ENCODE measurements around the gene NSFL1C. TPM values are rescaled to one million over a fixed set of nuclear protein-coding genes. Genes with fewer than 3 reads are reported as not detected.

The NSFL1C gene
- polyA plus RNA-seq, 1 of the 3 experiments (the other 2 are of a cell fraction), result 45.9 TPM

DNA sequence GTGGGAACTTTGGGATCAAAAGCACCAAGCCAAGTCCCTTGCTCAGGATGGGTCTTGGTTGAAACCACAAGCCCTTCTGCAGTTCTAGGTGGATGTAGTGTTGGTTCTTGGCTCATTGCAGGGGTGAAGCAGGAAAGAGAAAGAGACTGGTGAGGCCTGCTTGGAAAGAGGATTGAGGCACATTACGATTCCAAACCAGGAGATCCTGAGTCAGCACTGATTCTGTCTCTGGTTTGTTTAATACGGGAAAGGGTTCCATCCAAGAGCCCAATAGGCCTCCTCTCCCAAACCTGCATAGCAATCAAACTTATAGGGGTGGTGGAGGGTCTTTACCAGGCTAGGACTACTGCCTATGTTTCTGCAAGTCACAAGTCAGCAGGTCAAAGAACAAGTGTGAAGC, 24.3 kb downstream of the NSFL1C start:
- H3K9me3 ChIP-seq, result no peaks in the 10 kb centered on the region
- no peaks in the 10 kb centered on the region for H4K20me1 ChIP-seq (ENCODE audit: insufficient read depth)
- H3K9me2 ChIP-seq, result no peaks in the 10 kb centered on the region
- H3K36me3 ChIP-seq (replicated peaks in 1 of 2; ENCODE audit: control insufficient read depth in 1 of 2, insufficient read depth in 2 of 2, low read length in 1 of 2), result peaks cover 42 to 62% of the 10 kb centered on the region in 2 experiments
- CTCF ChIA-PET, result no interaction called here
- no peak overlapping the region for H3K9ac ChIP-seq
- H3K79me2 ChIP-seq (ENCODE audit: insufficient read depth), result no peaks in the 10 kb centered on the region
- H3F3A ChIP-seq (replicated peaks; ENCODE audit: insufficient read depth), result no peaks in the 10 kb centered on the region
- TF ChIP-seq RFX5 (IDR thresholded peaks at IDR 0.05; ENCODE audit: low read length) (no peak), IRF3 (IDR thresholded peaks at IDR 0.05; ENCODE audit: low read depth, low read length) (no peak), NFIC (IDR thresholded peaks at IDR 0.05; ENCODE audit: borderline replicate concordance) (no peak), SMC3 (IDR thresholded peaks at IDR 0.05; ENCODE audit: low read depth, low read length) (no peak), ELF1 (IDR thresholded peaks at IDR 0.05) (no peak), MXI1 (IDR thresholded peaks at IDR 0.05; ENCODE audit: low read depth, low read length) (no peak), RAD21 (IDR thresholded peaks at IDR 0.05; ENCODE audit: low read length) (no peak), GABPA (IDR thresholded peaks at IDR 0.05; ENCODE audit: low read depth) (no peak), RXRA (IDR thresholded peaks at IDR 0.05; ENCODE audit: borderline replicate concordance, low read depth) (no peak)
- TF ChIP-seq, protein P1, sequence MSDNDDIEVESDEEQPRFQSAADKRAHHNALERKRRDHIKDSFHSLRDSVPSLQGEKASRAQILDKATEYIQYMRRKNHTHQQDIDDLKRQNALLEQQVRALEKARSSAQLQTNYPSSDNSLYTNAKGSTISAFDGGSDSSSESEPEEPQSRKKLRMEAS (IDR thresholded peaks at IDR 0.05; ENCODE audit: low read depth), result no peak
- no peaks in the 10 kb centered on the region for H3K4me1 ChIP-seq (ENCODE audit: control insufficient read depth in 1 of 2, insufficient read depth in 2 of 2, low read depth in 1 of 2, low read length in 1 of 2)
- H3K4me3 ChIP-seq (ENCODE audit: low read depth in 2 of 2, low read length in 1 of 2), result no peak overlapping the region
- no peak overlapping the region for H2AFZ ChIP-seq (ENCODE audit: low read depth)
- no peak for DNase-seq
- POLR2A ChIA-PET, result no interaction called here
- H3K4me2 ChIP-seq, result no peak overlapping the region
- H3K27ac ChIP-seq (ENCODE audit: low read depth in 2 of 2, low read length in 1 of 2), result no peak overlapping the region
- WGBS (ENCODE audit: low lambda C conversion rate), result 90% methylated on average over 2 of the region's 2 CpGs
- H3K27me3 ChIP-seq (ENCODE audit: insufficient read depth), result no peaks in the 10 kb centered on the region

- Histone ChIP-seq H3K36me3 (replicated peaks in 1 of 2; ENCODE audit: control insufficient read depth in 1 of 2, insufficient read depth in 2 of 2, low read length in 1 of 2) (peaks cover 30 to 51% of the 10 kb centered on the region in 2 experiments), H3K27ac (ENCODE audit: low read depth in 2 of 2, low read length in 1 of 2) (no peak overlapping the region), H3K4me3 (ENCODE audit: low read depth in 2 of 2, low read length in 1 of 2) (no peak overlapping the region), H2AFZ (ENCODE audit: low read depth) (no peak overlapping the region), H3K9ac (no peak overlapping the region), H4K20me1 (ENCODE audit: insufficient read depth) (no peaks in the 10 kb centered on the region), H3K9me3 (no peaks in the 10 kb centered on the region), H3K4me2 (no peak overlapping the region), H3K4me1 (ENCODE audit: control insufficient read depth in 1 of 2, insufficient read depth in 2 of 2, low read depth in 1 of 2, low read length in 1 of 2) (no peaks in the 10 kb centered on the region), H3K79me2 (ENCODE audit: insufficient read depth) (no peaks in the 10 kb centered on the region), H3K9me2 (no peaks in the 10 kb centered on the region), H3K27me3 (ENCODE audit: insufficient read depth) (no peaks in the 10 kb centered on the region), H3F3A (replicated peaks; ENCODE audit: insufficient read depth) (no peaks in the 10 kb centered on the region)
- ChIA-PET POLR2A (no interaction called here), CTCF (interaction anchor here (1.1 to 1.2 kb wide), 2 partner anchors 125 to 333 kb away, joined by 3 read pairs; no protein-coding TSS in a partner anchor)
- no peak for TF ChIP-seq SIN3A (IDR thresholded peaks at IDR 0.05; ENCODE audit: borderline replicate concordance, low read depth, low read length)
- TF ChIP-seq USF2 (IDR thresholded peaks at IDR 0.05; ENCODE audit: borderline replicate concordance, low read depth, low read length), result no peak
- no peak for TF ChIP-seq FOSL2 (IDR thresholded peaks at IDR 0.05; ENCODE audit: borderline replicate concordance, low read depth)
- TF ChIP-seq FOXM1 (IDR thresholded peaks at IDR 0.05; ENCODE audit: low read depth), result no peak
- no peak for TF ChIP-seq TAF1 (IDR thresholded peaks at IDR 0.05; ENCODE audit: borderline replicate concordance, low read depth, low read length)
- no peak for TF ChIP-seq EP300 (IDR thresholded peaks at IDR 0.05; ENCODE audit: borderline replicate concordance in 1 of 2, low read depth in 1 of 2, low read length in 1 of 2)
- no peak for TF ChIP-seq SMC3 (IDR thresholded peaks at IDR 0.05; ENCODE audit: low read depth, low read length)
- no peak for TF ChIP-seq NFIC (IDR thresholded peaks at IDR 0.05; ENCODE audit: borderline replicate concordance)
- TF ChIP-seq GABPA (IDR thresholded peaks at IDR 0.05; ENCODE audit: low read depth), result no peak
- no peak for TF ChIP-seq YY1 (IDR thresholded peaks at IDR 0.05; ENCODE audit: low read depth)
- TF ChIP-seq ELF1 (IDR thresholded peaks at IDR 0.05), result no peak
- no peak for TF ChIP-seq FOXJ3 (CRISPR knock-in tag; IDR thresholded peaks at IDR 0.05)
- no peak for TF ChIP-seq RAD21 (IDR thresholded peaks at IDR 0.05; ENCODE audit: low read length)
- no peak for TF ChIP-seq EZH2phosphoT487 (IDR thresholded peaks at IDR 0.05; ENCODE audit: borderline replicate concordance, low read depth)
- TF ChIP-seq ZBTB33 (IDR thresholded peaks at IDR 0.05; ENCODE audit: borderline replicate concordance, low read depth), result no peak
- 40% methylated on average over 1 of the region's 3 CpGs for WGBS (ENCODE audit: low lambda C conversion rate)
- no peak for DNase-seq
These were observed 25.5 kb downstream of the NSFL1C start for GRCh38 chr20:1441133-1441532.
